Measurements from ENCODE around the gene NWD2. TPM values are rescaled to one million over a fixed set of nuclear protein-coding genes. Genes with fewer than 3 reads are reported as not detected.

The NWD2 gene
- total RNA-seq, 1 donor from 2014 or later, result not detected

DNA sequence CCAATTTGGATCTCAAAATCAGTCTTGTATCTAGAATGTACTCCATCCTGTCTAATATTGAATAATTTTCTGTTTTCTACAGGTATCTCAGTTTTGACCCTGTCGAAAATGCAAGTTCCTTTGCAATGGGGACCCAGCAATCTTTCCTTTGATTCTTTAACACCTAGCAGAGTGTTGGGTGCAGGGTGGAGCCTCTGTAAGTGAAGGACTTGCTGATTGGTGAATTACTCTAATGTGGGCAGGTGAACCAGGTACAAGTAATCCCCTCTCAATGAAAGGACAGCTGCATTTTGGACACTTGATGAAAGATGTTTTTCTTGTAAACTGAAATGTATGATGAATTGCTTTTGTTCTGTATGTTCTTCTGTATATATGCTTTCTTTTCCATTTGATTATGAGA lies 54.9 kb downstream of the NWD2 start:
- no peak for DNase-seq (ENCODE audit: low read depth)

DNA sequence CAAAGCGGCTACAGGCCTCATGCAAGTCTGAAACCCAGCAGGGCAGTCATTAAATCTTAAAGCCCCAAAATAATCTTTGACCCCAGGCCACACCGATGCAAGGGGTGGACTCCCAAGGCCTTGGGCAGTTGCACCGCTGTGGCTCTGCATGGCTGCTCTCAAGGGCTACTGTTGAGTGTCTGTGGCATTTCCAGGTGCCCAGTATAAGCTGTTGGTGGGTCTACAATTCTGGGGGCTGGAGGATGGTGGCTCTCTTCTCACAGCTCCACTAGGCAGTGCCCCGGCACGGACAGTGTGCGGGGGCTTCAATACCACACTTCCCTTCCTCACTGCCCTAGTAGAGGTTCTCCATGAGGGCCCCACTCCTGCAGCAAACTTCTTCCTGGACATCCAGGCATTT lies 60.1 kb downstream of the NWD2 start:
- no peak for DNase-seq (ENCODE audit: low read depth)

DNA sequence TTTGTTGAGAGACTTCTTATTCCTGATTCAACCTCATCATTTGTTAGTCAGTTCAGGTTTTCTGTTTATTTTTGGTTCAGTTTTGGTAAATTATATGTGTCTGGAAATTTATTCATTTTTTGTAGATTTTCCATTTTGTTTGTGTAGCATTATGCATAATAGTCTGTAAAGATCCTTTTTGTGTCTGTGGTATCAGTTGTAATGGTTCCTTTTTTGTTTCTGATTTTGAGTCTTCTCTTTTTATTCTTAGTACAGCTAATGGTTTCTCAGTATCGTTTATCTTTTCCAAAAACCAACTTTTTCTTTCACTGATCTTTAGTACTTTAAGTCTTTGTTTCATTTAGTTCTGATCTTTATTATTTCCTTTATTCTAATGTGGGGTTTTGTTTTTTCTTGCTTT lies 61.4 kb downstream of the NWD2 start:
- no peak for DNase-seq (ENCODE audit: low read depth)

DNA sequence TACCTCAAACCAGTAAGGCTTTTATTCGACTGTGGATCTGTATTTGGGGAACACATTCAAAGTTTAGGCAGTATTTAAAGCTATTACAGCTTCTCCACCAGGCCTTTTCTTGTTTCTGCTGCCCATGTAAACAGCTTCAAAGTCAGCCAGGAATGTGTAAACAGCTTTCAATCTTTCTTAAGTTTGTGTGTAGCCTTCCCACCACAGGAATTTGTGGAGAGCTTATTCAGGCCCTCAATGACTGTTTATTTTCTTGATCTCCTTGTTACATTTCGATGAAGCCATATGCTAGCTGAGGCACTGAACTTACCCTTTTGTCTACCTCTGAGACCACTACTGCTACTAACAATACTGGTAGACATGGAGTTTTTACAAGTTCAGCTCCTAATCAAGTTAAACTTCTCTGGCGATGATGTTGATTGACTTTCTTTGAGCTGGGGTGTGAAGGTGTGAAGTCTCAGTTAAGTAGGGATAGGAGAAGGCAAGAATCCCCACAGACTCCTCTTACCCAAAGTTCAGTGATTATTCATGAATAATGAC lies 72.6 kb downstream of the NWD2 start:
- DNase-seq (ENCODE audit: low read depth), result no peak

DNA sequence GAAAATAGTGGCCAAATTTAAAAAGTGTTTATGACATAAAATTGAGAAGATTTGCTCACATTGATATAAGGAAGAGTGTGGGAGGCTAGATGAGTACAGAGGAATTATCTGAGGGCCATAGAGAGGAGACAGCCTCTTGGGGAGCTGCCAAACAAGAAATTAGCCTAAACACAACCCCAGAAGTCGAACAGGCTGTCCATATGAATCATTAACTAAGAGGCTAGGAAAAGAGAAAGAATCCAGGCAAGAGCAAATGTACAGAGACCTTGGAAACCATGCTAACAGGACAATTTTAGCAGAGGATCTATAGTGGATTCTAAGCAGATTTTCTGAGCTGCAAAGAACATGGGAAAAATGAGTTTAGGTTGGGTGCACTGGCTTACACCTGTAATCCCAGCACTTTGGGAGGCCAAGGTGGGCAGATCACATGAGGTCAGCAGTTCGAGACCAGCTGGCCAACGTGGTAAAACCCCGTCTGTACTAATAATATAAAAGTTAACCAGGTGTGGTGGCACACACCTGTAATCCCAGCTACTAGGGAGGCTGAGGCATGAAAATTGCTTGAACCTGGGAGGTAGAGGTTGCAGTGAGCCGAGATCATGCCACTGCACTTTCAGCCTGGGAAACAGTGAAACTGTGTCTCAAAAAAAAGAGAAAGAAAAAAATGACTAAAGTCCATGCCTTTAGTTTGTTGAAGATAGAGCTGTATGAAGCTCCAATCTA lies 76.1 kb downstream of the NWD2 start:
- no peak for DNase-seq (ENCODE audit: low read depth)

DNA sequence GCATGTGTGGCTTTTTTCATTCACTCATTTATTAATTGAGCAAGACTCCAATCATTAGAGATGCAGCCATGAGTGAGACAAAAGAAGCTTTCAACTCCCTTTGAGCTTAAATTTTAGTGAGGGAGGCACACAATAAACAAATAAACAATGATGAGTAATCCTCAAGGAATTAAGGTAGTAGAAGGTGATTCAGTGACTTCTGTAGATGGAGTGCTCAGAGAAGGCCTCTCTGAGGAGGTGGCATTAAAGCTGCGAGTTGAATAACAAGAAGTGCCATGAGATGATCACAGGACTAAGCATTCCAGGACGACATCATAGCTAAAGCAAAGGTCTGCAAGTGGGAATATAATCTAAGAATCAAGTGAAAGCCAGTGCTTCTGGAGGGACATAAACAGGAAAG lies 77.6 kb downstream of the NWD2 start:
- no peak for DNase-seq (ENCODE audit: low read depth)

DNA sequence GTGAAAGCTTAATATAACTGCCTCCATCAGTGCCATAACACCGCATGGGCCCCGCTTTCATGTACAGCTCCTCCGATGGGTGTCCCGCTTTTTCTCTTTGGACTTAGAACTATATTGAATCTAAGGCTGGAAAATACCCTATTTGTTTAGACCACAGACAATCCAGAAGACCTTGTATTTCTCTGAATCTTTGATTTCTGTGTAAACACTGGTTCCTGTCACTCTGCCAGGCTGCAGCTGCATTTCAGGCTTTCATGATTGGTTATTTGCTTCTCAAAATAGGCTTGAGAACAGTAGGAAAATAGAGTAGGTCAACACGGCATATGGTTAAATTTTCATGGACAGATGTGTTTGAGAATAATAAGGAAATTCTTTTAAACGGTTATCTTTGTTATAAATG lies 80.0 kb downstream of the NWD2 start:
- DNase-seq (ENCODE audit: low read depth), result no peak

DNA sequence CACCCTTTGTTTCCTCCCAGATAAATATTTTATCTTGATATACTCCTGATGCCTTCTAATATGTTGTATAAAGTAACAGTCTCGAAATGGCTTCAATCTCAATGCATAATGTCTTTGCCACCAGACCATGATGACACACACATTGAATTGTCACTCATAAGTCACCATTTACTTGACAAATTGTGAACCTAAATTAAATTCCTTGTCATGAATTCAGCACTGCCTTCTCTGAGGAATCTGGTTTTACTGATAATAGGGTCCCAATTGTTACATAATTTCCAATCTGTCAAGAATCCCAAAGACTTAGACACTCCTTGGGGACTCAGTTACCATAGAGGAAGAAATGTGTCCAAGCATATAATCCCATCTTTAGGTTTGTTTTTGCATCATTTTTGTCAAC lies 82.3 kb downstream of the NWD2 start:
- DNase-seq (ENCODE audit: low read depth), result no peak

DNA sequence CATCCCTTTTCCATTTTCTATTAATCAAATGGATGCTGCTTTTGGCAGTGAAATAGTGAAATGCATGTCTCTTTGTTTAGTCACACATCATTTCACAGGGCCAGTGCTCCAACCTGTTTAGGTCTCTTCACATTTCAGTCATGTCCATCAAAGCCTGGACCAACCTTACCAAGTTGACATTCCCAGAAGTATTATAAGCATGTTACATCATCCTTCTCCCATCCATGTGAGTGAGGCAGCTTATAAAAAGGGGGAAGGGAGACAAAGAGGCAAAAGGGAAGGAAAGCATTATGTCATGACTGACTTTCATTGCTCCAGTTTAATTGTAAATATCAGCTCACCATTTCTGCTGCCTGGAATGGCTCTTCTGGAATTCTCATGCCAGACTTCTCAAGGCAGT lies 94.4 kb downstream of the NWD2 start:
- DNase-seq (ENCODE audit: low read depth), result no peak

DNA sequence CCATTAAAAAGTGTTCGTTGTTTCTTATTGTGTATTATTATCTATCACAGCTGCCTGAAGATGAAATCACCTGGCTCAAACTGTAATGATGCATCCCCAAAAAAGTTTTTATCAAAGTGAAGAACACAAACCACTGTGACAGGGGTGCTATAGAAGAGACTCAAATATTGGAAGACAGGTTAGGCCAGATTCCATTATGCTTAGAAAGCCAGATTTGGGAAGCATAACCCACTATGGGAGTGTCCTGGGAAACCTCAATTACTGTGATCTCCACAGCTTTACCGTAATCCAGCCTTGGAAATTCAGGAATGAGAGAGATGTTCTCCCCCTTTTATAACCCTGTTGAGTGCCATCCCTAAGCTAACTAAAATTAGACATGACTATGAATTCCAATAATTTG lies 114.2 kb downstream of the NWD2 start:
- DNase-seq (ENCODE audit: low read depth), result no peak

DNA sequence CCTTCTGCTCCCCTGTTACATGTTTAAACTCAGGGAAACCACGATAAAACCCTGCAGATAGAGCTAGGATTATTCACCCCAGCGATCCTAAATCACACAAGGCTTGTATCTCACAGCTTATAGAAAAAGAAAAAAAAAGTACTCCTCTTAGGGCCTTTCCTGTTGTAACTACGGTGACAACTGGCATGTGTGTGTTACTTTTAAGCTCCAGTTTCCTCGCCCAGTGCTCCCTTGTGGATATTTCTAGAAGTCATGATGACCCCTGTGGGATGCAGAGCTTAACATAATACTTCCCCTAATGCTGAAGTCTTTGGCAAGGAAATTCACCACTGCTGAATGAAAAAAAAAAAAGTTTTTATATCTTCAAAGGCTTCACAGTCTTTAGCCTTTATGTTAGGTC lies 114.7 kb downstream of the NWD2 start:
- no peak for DNase-seq (ENCODE audit: low read depth)

DNA sequence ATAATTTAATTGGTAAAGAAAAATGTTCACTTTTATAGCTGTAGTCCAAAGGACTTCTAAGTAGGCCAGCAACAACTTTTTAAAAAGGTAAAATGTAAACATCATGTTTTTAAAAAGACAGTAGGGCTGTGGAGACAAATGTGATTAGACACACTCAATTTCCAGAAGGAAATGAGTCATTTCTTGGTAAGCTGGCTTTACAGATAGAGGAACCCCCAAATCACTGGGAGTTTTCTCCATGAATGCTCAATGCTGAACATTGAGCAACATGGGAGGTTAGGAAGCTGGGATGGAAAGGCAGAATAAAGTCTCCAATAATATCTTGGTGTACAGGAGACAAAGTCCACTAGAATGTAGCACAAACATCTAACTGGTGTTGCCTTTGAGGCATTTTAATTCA lies 121.3 kb downstream of the NWD2 start:
- no peak for DNase-seq (ENCODE audit: low read depth)

DNA sequence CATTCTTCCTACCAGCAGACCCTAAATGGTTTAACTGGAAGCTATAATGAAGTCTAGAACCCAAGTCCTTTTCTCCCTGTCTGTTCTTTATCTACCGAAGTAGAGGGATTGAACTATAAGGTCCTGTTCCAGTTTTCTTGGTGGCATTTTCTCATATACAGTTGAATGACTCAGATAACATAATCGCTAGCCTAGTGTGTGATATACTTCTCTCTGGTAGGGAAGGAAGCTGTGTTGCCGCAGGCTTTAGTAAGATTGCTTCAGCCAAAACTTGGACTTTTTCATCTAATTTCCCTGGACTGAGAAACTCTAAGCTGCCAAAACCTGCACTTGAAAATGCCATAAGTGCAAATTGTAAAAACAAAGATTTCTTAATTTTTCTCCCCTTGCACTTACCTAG lies 123.4 kb downstream of the NWD2 start:
- DNase-seq (ENCODE audit: low read depth), result no peak

DNA sequence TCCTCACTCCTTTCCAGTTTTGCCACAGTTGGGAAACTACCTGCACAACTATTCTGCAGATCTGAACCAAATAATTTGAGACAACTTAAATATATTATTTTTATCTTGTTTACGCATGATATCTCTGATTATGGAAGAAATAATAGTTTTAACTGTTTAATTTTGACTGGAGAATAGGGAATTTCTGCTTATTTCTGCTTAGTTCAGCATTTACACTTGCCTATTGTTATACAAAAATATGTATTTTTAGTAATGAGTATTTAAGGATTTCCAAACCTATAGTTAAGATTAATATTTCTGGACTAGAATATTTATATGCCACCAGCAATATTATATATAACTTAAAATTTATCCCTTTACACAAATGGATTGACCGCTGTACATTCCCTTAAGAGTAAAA lies 125.5 kb downstream of the NWD2 start:
- no peak for DNase-seq (ENCODE audit: low read depth)

DNA sequence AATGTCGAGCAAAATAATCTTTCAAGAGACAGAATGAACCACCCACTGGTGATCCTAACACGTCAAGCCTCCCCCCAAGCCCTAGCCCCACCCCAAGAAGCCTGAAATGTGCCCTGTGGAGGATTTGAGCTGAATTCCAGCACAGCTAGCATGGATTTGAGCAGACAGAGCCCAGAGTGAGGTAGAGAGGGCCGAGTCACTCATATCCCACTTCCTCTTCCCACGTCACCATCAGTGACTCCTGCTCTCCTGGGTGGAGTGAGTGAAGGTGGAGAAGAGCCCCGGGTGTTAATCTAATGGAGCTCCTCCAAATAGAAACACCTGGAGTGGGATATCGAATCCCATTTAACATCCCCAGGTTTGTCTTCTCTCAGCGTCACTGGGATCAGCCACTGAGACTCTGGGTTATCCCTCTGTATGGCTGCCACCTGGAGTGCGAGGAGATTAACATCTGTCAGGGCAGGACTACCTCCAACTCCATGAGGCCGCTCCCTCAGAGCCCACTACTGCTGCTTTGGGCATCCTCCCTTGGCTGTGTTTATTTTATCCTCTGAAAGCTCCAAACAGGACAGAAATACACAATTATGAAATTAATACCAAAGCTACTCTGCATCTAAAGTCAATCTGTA lies 136.6 kb downstream of the NWD2 start:
- DNase-seq (ENCODE audit: low read depth), result no peak

DNA sequence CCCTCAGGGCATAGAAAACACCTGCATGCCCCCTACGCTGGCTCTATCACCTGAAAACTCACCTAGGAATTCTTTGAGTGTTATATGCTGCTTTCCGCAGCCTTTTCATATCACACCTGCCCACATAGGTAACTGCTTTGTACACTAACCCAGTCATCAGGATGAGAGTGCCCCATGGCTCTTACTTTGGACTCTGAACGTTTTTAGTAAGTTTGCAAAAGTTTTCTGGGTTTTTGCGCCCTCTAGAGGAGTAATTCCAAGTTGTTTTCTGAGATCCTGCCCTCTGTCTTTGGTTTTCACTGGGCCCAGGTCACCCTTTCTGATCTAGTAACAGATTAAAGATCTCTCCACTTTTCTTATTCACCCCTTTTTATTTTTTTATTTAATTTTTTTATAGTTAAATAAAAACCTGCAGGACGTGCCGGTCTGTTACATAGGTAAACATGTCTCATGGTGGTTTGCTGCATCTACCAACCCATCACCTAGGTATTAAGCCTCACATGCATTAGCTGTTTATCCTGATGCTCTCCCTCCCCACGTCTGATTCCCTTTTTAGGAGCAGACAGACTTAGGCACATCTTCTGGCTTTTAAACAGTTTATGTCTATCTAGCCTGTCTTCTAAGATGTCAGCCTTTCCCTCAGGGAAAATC lies 139.2 kb downstream of the NWD2 start:
- peak; percentile 13 for DNase-seq (ENCODE audit: low read depth)

DNA sequence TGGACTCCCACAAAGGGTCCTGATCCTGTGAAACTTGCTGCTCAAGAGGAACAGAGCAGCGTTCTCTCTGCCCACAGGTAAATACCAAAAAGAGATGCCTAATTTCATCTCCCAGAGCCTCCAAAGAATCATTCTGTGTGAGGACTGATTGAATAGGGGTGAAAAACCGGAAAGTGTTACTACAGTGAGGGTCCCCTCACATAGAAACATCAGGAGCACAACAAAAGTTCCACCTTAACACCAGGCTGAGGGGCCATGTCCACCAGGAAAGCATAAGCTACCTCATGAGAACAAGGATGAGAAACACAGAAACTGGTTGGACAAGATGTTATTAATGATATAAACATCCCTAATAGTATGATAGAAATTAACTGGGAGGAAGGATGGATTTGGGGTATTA lies 140.9 kb downstream of the NWD2 start:
- DNase-seq (ENCODE audit: low read depth), result no peak

DNA sequence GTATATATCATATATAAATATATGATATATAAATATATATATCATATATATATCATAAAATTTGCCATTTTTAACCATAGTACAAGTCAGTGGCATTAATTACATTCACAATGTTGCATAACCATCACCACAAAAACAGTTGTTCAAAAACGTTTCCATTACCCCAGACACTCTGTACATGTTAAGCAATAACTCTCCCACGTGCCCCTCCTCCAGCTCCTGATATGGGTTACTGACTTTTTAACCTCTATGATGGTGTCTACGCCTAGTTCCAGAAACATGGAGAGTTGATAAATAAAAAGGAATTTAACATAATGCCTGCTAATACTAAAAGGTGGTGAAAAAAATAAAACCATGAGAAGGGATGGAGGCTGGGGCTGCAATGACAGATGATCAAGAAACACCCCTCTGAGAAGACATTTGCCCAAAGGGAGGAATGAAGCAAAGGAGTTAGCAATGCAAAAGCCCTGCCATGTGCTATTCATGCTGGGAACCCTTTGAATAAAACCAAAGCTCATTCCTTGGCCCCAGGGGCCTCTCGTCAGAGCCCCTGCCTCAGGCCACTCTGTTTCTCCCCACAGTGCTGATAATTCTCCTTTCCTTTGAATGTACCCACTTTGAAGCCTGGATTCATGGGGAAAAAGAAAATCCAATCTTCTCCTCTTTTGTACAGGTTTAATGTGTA lies 144.3 kb downstream of the NWD2 start:
- DNase-seq (ENCODE audit: low read depth), result no peak

DNA sequence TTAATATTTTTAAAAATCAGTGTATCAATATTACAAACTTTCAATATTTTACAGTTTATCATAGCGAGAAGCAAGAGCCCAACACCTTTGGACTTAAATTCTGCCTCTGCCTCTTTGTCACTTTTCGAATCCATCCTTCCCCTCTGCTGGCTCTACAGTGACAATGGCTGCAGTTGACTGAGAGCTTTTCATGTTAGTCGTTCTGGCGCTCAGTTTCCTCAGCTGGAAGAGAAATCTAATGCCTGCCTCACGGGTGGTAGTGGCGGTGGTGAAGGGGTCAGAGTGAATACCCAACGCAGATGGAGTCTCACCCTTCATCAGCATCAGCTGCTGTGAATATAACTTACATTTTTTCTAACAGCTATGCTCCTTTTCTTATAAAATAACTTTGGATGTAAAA lies 144.8 kb downstream of the NWD2 start:
- DNase-seq (ENCODE audit: low read depth), result no peak

DNA sequence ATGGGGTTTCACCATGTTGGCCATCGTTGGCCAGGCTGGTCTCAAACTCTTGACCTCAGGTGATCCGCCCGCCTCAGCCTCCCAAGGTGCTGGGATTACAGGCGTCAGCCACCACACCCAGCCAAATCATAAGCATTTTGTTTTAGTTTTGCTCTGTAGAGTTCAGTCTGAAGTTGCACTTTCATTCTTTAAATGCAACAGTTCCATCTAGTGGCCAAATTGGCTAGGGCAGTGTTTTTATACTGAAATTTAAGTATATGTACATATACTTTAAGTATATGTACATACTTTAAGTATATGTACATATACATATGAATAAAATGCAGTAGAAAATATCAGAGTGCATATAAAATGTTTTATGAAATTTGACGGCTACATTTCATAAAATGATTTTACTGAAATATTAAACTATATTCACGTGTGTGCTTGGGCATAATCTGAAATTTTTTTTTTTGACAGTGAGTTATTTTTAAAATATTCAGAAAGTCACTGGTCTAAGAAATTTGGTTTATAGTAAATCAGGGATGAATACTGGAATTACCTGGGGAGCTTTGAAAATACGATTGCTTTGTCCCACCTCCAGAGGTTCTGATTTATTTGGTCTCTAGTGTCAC lies 145.5 kb downstream of the NWD2 start:
- peak; percentile 43 for DNase-seq (ENCODE audit: low read depth)

DNA sequence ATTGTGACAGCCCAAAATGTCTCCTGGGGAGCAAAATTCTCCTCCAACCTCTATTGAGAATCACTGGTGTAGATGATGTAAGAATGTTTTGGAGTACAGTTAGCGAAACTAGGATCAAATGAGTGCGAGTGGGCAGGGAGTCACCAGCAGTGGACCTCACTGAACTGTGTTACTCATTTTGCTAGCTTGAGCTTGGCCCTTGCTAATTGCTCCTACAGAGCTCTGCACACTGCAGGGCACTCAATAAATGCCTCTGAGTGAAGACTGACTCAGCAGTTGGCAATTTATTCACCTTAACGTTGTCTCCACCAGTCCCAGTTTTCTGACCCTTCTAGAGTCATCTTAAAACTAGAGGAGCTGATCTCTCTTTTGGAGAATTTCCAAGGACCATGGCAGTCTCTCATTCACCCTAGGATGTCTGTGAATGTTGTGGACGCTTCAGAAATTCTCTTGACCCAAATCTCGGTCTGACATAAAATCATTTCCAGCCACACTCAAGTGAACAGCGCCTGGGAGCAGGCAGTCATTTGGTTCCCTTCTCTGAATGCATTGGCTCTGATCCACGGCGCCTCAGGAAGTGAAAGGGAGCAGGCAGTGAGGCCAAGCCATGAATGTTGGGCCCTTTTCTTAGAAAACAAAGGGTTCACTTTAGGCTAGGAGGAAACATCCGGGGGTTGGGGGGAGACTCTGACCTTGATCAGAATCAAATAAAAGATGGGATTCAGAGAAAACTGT lies 148.1 kb downstream of the NWD2 start:
- DNase-seq (ENCODE audit: low read depth), result no peak
